ENCODE data around the gene GRID2IP.

Gene GRID2IP

GRCh38 chr7:6513541-6513940 is 37.7 kb downstream of the GRID2IP start:
- DNase-seq, result no peak

- no peak for DNase-seq
These were observed 38.4 kb downstream of the GRID2IP start for GRCh38 chr7:6512892-6513291.

- no peak for DNase-seq
These were observed 40.7 kb downstream of the GRID2IP start for GRCh38 chr7:6510476-6511133.

- DNase-seq, result no peak
These were observed 42.3 kb downstream of the GRID2IP start for GRCh38 chr7:6508950-6509349.

- no peak for DNase-seq
These were observed 42.7 kb downstream of the GRID2IP start for GRCh38 chr7:6508539-6508938.

GRCh38 chr7:6507906-6508305 is 43.4 kb downstream of the GRID2IP start:
- no peak for DNase-seq

- no peak for DNase-seq
These were observed 45.3 kb downstream of the GRID2IP start for GRCh38 chr7:6505685-6506559.

- DNase-seq, result no peak
These were observed 46.3 kb downstream of the GRID2IP start for GRCh38 chr7:6504996-6505395.

GRCh38 chr7:6502886-6503285 is 48.4 kb downstream of the GRID2IP start:
- no peak for DNase-seq

GRCh38 chr7:6501586-6502564 is 49.4 kb downstream of the GRID2IP start:
- no peak for DNase-seq

GRCh38 chr7:6500691-6501090 is 50.6 kb downstream of the GRID2IP start:
- peak; percentile 70 to 85 for DNase-seq

- DNase-seq, result no peak
These were observed 53.3 kb downstream of the GRID2IP start for GRCh38 chr7:6497994-6498393.

- DNase-seq, result no peak
These were observed 53.7 kb downstream of the GRID2IP start for GRCh38 chr7:6497637-6497905.

GRCh38 chr7:6496842-6497636 is 54.2 kb downstream of the GRID2IP start:
- no peak for DNase-seq

- DNase-seq, result no peak
These were observed 55.5 kb downstream of the GRID2IP start for GRCh38 chr7:6495597-6496262.

GRCh38 chr7:6494365-6494764 is 56.9 kb downstream of the GRID2IP start:
- DNase-seq, result no peak

GRCh38 chr7:6491194-6491593 is 60.1 kb downstream of the GRID2IP start:
- DNase-seq, result no peak

- no peak for DNase-seq
These were observed 61.6 kb downstream of the GRID2IP start for GRCh38 chr7:6489612-6490011.

- no peak for DNase-seq
These were observed 64.1 kb downstream of the GRID2IP start for GRCh38 chr7:6487184-6487545.

- DNase-seq, result no peak
These were observed 64.7 kb downstream of the GRID2IP start for GRCh38 chr7:6486438-6487183.

GRCh38 chr7:6482743-6483119 is 68.5 kb downstream of the GRID2IP start:
- DNase-seq, result no peak

Measured in cerebellar nuclear complex (tissue), 1 donor.